K562 (cell line): ENCODE measurements around the gene UCKL1. TPM values are rescaled to one million over a fixed set of nuclear protein-coding genes. Genes with fewer than 3 reads are reported as not detected.

ENCODE experiments used
- HDAC2 ChIP-seq: fragments of 450-650 bp; IDR thresholded peaks from 2 replicates; pipeline ENCODE4 v1.6.1; 2016; ENCODE audit warnings: mild to moderate bottlenecking
- HEY1 ChIP-seq: fragments of 250-450 bp; sonication (Bioruptor Pico); IDR thresholded peaks from 2 replicates; pipeline ENCODE4 v1.5.0; 2020; ENCODE audit warnings: mild to moderate bottlenecking, moderate library complexity, borderline replicate concordance
- NBN ChIP-seq: fragments of 450-650 bp; IDR thresholded peaks from 2 replicates; pipeline ENCODE4 v1.6.1; 2016; ENCODE audit warnings: low read depth, mild to moderate bottlenecking
- TAF1 ChIP-seq: IDR thresholded peaks from 2 replicates; pipeline ENCODE4 v1.6.1; 2011; ENCODE audit warnings: mild to moderate bottlenecking, low read length, moderate library complexity; ENCODE audit not compliant: insufficient read depth, control insufficient read depth, severe bottlenecking; ENCODE audit errors: extremely low read depth
- XRCC3 ChIP-seq: fragments of 450-650 bp; IDR thresholded peaks from 2 replicates; pipeline ENCODE4 v1.6.1; 2017; ENCODE audit warnings: mild to moderate bottlenecking, moderate library complexity
- ZNF263 ChIP-seq: sonication (generic); formaldehyde crosslinking; IDR thresholded peaks from 2 replicates; pipeline ENCODE4 v1.8.0; 2022; ENCODE audit warnings: mild to moderate bottlenecking, missing genetic modification reagents, borderline replicate concordance
- polyA plus RNA-seq, 8 experiments: library from polyadenylated mRNA; depleted of rRNA in 4 of 8; stranded (reverse) in 5 of 8; unstranded in 3 of 8; fragments of >200 nt; fragmentation: Nextera tagmentation in 2 of 8; fragmentation: Illumina TruSeq in 1 of 8; extraction: Ambion mirVana in 2 of 8; extraction: Trizol in 1 of 8; gene quantifications; 2 replicates each; pipeline versions ENCODE4 v1.2.1 to v1.2.3, GENCODE V29; 2011 to 2014; ENCODE audit warnings: inconsistent platforms in 1 of 8, missing spikeins in 1 of 8
- total RNA-seq, 7 experiments: library from RNA; depleted of rRNA in 6 of 7; stranded (reverse); fragments of >200 nt in 6 of 7; fragmentation: Illumina TruSeq in 2 of 7; extraction: Trizol in 2 of 7; gene quantifications; 2 replicates each; pipeline versions ENCODE4 v1.2.1 to v1.2.3, GENCODE V29; 2011 to 2021; ENCODE audit warnings: low replicate concordance in 1 of 7
- TF ChIP-seq, protein P1 (sequence below): fragments of 450-650 bp; IDR thresholded peaks from 2 replicates; pipeline ENCODE4 v1.6.1; 2016; ENCODE audit warnings: borderline replicate concordance
- TF ChIP-seq, protein P2 (sequence below): fragments of 200-600 bp; sonication (generic); IDR thresholded peaks from one replicate; pipeline ENCODE4 v1.6.1; 2012; ENCODE audit warnings: mild to moderate bottlenecking, low read depth, low read length, inconsistent platforms
- TF ChIP-seq, protein P3 (sequence below): fragments of 450-650 bp; IDR thresholded peaks from 2 replicates; pipeline ENCODE4 v1.6.1; 2014; ENCODE audit warnings: low read depth, mild to moderate bottlenecking, moderate library complexity, borderline replicate concordance
- TF ChIP-seq, protein P4 (sequence below): fragments of 250-450 bp; sonication (Bioruptor Pico); IDR thresholded peaks from 2 replicates; pipeline ENCODE4 v1.5.0; 2021

The UCKL1 gene
- total and polyA plus RNA-seq, 9 of the 15 experiments (the other 6 are each of a cell fraction or from before 2014, with no cell fraction given): 3.1 to 52.8 (median 24.2) TPM

DNA sequence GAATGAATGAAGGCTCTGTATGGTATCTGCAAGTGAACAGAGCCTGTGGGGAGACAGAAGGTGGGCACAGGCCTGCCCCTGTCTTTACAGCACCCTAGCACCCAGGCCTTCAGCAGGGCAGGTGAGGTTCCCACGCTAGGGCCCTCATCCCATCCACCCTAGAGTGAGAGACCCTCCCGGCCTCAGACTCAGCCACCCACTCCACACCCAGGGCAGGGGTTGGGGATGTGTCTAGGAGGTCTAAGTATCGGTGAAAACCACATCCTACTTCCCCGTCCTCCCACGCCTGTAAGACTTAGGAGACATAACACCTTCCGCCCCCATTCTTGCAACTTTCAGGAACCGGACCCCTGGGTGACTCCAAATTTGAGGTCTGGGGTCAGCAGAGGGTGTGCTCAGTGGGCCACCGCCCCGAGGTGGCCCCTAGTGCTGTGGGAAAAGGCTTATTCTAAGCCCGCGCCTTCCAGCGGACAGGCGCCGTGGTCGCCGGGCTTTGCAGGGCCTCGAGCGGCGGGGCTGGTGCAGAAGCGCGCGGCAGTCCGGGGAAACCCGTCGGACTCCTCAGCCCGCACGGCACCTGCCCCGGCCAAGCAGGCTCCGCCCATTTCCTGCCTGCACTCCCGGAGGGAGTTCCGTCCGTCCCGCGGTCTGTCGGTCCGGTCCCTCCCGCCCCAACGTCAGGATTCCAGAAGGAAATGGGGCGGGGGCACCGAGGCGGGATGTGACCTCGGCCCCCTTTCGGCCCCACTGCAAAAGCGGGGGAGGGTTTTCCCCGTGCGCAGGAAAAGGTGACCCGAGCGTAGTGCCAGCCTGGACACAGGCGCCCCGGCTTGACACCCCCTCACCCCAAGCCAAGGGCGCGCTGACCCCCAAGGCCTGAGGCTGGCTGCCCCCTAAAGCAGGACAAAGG lies 22.4 kb upstream of the UCKL1 start (continued):
- TF ChIP-seq, protein P1, sequence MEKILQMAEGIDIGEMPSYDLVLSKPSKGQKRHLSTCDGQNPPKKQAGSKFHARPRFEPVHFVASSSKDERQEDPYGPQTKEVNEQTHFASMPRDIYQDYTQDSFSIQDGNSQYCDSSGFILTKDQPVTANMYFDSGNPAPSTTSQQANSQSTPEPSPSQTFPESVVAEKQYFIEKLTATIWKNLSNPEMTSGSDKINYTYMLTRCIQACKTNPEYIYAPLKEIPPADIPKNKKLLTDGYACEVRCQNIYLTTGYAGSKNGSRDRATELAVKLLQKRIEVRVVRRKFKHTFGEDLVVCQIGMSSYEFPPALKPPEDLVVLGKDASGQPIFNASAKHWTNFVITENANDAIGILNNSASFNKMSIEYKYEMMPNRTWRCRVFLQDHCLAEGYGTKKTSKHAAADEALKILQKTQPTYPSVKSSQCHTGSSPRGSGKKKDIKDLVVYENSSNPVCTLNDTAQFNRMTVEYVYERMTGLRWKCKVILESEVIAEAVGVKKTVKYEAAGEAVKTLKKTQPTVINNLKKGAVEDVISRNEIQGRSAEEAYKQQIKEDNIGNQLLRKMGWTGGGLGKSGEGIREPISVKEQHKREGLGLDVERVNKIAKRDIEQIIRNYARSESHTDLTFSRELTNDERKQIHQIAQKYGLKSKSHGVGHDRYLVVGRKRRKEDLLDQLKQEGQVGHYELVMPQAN: no peak
- TF ChIP-seq NBN (no peak), ZNF263 (CRISPR knock-in tag) (no peak; the same call in 1 of the 2 replicates), TAF1 (peak; percentile 30), HDAC2 (no peak), XRCC3 (no peak), HEY1 (CRISPR knock-in tag) (no peak)
- TF ChIP-seq, protein P2, sequence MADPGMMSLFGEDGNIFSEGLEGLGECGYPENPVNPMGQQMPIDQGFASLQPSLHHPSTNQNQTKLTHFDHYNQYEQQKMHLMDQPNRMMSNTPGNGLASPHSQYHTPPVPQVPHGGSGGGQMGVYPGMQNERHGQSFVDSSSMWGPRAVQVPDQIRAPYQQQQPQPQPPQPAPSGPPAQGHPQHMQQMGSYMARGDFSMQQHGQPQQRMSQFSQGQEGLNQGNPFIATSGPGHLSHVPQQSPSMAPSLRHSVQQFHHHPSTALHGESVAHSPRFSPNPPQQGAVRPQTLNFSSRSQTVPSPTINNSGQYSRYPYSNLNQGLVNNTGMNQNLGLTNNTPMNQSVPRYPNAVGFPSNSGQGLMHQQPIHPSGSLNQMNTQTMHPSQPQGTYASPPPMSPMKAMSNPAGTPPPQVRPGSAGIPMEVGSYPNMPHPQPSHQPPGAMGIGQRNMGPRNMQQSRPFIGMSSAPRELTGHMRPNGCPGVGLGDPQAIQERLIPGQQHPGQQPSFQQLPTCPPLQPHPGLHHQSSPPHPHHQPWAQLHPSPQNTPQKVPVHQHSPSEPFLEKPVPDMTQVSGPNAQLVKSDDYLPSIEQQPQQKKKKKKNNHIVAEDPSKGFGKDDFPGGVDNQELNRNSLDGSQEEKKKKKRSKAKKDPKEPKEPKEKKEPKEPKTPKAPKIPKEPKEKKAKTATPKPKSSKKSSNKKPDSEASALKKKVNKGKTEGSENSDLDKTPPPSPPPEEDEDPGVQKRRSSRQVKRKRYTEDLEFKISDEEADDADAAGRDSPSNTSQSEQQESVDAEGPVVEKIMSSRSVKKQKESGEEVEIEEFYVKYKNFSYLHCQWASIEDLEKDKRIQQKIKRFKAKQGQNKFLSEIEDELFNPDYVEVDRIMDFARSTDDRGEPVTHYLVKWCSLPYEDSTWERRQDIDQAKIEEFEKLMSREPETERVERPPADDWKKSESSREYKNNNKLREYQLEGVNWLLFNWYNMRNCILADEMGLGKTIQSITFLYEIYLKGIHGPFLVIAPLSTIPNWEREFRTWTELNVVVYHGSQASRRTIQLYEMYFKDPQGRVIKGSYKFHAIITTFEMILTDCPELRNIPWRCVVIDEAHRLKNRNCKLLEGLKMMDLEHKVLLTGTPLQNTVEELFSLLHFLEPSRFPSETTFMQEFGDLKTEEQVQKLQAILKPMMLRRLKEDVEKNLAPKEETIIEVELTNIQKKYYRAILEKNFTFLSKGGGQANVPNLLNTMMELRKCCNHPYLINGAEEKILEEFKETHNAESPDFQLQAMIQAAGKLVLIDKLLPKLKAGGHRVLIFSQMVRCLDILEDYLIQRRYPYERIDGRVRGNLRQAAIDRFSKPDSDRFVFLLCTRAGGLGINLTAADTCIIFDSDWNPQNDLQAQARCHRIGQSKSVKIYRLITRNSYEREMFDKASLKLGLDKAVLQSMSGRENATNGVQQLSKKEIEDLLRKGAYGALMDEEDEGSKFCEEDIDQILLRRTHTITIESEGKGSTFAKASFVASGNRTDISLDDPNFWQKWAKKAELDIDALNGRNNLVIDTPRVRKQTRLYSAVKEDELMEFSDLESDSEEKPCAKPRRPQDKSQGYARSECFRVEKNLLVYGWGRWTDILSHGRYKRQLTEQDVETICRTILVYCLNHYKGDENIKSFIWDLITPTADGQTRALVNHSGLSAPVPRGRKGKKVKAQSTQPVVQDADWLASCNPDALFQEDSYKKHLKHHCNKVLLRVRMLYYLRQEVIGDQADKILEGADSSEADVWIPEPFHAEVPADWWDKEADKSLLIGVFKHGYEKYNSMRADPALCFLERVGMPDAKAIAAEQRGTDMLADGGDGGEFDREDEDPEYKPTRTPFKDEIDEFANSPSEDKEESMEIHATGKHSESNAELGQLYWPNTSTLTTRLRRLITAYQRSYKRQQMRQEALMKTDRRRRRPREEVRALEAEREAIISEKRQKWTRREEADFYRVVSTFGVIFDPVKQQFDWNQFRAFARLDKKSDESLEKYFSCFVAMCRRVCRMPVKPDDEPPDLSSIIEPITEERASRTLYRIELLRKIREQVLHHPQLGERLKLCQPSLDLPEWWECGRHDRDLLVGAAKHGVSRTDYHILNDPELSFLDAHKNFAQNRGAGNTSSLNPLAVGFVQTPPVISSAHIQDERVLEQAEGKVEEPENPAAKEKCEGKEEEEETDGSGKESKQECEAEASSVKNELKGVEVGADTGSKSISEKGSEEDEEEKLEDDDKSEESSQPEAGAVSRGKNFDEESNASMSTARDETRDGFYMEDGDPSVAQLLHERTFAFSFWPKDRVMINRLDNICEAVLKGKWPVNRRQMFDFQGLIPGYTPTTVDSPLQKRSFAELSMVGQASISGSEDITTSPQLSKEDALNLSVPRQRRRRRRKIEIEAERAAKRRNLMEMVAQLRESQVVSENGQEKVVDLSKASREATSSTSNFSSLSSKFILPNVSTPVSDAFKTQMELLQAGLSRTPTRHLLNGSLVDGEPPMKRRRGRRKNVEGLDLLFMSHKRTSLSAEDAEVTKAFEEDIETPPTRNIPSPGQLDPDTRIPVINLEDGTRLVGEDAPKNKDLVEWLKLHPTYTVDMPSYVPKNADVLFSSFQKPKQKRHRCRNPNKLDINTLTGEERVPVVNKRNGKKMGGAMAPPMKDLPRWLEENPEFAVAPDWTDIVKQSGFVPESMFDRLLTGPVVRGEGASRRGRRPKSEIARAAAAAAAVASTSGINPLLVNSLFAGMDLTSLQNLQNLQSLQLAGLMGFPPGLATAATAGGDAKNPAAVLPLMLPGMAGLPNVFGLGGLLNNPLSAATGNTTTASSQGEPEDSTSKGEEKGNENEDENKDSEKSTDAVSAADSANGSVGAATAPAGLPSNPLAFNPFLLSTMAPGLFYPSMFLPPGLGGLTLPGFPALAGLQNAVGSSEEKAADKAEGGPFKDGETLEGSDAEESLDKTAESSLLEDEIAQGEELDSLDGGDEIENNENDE: no peak
- TF ChIP-seq, protein P3, sequence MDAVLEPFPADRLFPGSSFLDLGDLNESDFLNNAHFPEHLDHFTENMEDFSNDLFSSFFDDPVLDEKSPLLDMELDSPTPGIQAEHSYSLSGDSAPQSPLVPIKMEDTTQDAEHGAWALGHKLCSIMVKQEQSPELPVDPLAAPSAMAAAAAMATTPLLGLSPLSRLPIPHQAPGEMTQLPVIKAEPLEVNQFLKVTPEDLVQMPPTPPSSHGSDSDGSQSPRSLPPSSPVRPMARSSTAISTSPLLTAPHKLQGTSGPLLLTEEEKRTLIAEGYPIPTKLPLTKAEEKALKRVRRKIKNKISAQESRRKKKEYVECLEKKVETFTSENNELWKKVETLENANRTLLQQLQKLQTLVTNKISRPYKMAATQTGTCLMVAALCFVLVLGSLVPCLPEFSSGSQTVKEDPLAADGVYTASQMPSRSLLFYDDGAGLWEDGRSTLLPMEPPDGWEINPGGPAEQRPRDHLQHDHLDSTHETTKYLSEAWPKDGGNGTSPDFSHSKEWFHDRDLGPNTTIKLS: no peak
- TF ChIP-seq, protein P4, sequence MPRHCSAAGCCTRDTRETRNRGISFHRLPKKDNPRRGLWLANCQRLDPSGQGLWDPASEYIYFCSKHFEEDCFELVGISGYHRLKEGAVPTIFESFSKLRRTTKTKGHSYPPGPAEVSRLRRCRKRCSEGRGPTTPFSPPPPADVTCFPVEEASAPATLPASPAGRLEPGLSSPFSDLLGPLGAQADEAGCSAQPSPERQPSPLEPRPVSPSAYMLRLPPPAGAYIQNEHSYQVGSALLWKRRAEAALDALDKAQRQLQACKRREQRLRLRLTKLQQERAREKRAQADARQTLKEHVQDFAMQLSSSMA (CRISPR knock-in tag): no peak
